GM12878 (cell line): Measurements from ENCODE around the gene GALE.

ENCODE experiments used
- ATF2 ChIP-seq: IDR thresholded peaks from 2 replicates; pipeline ENCODE4 v1.6.1; 2012; ENCODE audit warnings: low read length, inconsistent platforms
- BMI1 ChIP-seq: fragments of 450-650 bp; IDR thresholded peaks from 2 replicates; pipeline ENCODE4 v1.6.1; 2016; ENCODE audit warnings: mild to moderate bottlenecking, moderate library complexity, borderline replicate concordance
- CHD2 ChIP-seq: IDR thresholded peaks from 2 replicates; pipeline ENCODE4 v1.6.1; 2011; ENCODE audit warnings: low read depth, low read length, improper control_type of control experiment, borderline replicate concordance
- CREB1 ChIP-seq: IDR thresholded peaks from 2 replicates; pipeline ENCODE4 v1.6.1; 2012; ENCODE audit warnings: low read depth, mild to moderate bottlenecking, inconsistent platforms
- CTCF ChIP-seq, 3 experiments: IDR thresholded peaks in 2 of 3; conservative IDR thresholded peaks in 1 of 3; 2 replicates each; pipeline ENCODE4 v1.5.1; 2011; ENCODE audit warnings: low read depth in 3 of 3, low read length in 3 of 3, mild to moderate bottlenecking in 3 of 3, control low read depth in 2 of 3, moderate library complexity in 2 of 3, inconsistent platforms in 1 of 3, mixed read lengths in 1 of 3; ENCODE audit not compliant: control insufficient read depth in 2 of 3, insufficient read depth in 1 of 3; ENCODE audit errors: extremely low read depth in 1 of 3
- MTA3 ChIP-seq: IDR thresholded peaks from 2 replicates; pipeline ENCODE4 v1.6.1; 2012; ENCODE audit warnings: low read length, inconsistent platforms, borderline replicate concordance
- RBBP5 ChIP-seq: fragments of 200-600 bp; sonication (generic); conservative IDR thresholded peaks from 2 replicates; pipeline ENCODE4 v1.6.1; 2016
- REST ChIP-seq: IDR thresholded peaks from 2 replicates; pipeline ENCODE4 v1.6.1; 2012; ENCODE audit warnings: mild to moderate bottlenecking, low read depth, low read length
- SUPT20H ChIP-seq: IDR thresholded peaks from 2 replicates; pipeline ENCODE4 v1.6.1; 2011; ENCODE audit warnings: low read depth, mild to moderate bottlenecking, low read length, moderate library complexity, borderline replicate concordance; ENCODE audit not compliant: control insufficient read depth
- SUZ12 ChIP-seq: fragments of 200-600 bp; sonication (generic); IDR thresholded peaks from one replicate; pipeline ENCODE4 v1.6.1; 2018; ENCODE audit warnings: antibody characterized with exemption, mild to moderate bottlenecking; ENCODE audit not compliant: unreplicated experiment
- ZNF207 ChIP-seq: fragments of 450-650 bp; IDR thresholded peaks from 2 replicates; pipeline ENCODE4 v1.6.1; 2014; ENCODE audit warnings: antibody characterized with exemption, mild to moderate bottlenecking, borderline replicate concordance

GRCh38 chr1:23768733-23769132 lies 31.8 kb downstream of the GALE start:
- TF ChIP-seq CHD2: no peak
- TF ChIP-seq ZNF207: no peak
- TF ChIP-seq REST: no peak
- TF ChIP-seq ATF2: no peak
- no peak for TF ChIP-seq SUPT20H
- no peak for TF ChIP-seq RBBP5
- no peak for TF ChIP-seq MTA3
- no peak for TF ChIP-seq BMI1
- TF ChIP-seq CTCF (IDR thresholded peaks at IDR 0.05 in 2 of 3, conservative IDR thresholded peaks at IDR 0.05 in 1 of 3; ENCODE audit: control insufficient read depth in 2 of 3, extremely low read depth in 1 of 3, insufficient read depth in 1 of 3, low read depth in 3 of 3, low read length in 3 of 3): no peak
- TF ChIP-seq CREB1: no peak
- TF ChIP-seq SUZ12: no peak
